ENCODE data around the gene SGCG.

DNA sequence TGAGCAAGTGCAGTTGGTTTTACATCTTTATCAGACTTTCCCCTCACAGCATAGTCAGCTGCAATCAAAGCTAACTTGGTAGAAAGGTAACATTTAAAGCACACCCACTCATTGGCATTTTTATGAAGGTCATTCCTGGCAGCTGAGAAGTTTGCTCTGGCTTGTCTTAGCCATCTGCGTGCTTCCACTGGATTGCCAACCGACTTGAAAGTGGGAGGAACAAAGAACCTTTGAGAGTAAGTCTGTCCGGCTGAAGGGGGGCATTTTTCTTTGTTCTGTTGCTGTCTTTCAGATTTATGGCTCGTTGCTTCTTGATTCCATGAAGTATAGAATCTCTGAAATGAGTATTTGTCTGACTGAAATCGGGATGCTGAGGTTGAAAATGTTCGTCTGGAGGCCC, 149.6 kb downstream of the SGCG start:
- TF ChIP-seq EZH2phosphoT487 (IDR thresholded peaks at IDR 0.05; ENCODE audit: borderline replicate concordance, low read length) = no peak
- TF ChIP-seq, protein P1, sequence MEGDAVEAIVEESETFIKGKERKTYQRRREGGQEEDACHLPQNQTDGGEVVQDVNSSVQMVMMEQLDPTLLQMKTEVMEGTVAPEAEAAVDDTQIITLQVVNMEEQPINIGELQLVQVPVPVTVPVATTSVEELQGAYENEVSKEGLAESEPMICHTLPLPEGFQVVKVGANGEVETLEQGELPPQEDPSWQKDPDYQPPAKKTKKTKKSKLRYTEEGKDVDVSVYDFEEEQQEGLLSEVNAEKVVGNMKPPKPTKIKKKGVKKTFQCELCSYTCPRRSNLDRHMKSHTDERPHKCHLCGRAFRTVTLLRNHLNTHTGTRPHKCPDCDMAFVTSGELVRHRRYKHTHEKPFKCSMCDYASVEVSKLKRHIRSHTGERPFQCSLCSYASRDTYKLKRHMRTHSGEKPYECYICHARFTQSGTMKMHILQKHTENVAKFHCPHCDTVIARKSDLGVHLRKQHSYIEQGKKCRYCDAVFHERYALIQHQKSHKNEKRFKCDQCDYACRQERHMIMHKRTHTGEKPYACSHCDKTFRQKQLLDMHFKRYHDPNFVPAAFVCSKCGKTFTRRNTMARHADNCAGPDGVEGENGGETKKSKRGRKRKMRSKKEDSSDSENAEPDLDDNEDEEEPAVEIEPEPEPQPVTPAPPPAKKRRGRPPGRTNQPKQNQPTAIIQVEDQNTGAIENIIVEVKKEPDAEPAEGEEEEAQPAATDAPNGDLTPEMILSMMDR (IDR thresholded peaks at IDR 0.05; ENCODE audit: low read depth, low read length, poor library complexity, severe bottlenecking) = no peak

Data from DOHH2 (cell line).